ENCODE measurements around the gene NCS1.

DNA sequence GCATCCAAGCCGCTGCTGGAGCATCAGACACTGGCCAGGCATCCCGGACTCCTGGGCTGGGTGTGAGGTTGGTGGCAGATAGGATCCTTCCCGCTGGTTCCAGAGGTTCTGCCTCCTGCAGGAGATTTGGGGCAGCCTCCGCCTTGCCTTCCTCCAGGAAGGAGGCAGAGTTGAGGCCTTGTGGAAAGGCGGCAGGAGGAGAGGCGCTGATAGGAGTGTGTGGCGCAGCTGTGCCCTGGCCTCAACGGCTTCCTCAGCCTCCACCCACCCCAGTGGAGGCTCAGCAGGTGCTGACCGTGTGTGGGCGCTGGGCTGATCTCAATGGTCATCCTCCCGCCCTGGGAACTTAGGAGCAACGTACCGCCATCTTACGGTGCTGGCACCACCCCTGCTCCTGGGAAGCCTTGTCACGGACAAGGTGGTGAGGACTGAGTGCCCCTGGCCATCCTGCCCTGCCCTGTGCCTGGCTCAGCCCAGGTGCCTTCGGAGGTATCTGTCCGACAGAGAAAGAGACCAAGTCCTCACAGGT is 10.2 kb downstream of the NCS1 start:
- TF ChIP-seq, protein P1, sequence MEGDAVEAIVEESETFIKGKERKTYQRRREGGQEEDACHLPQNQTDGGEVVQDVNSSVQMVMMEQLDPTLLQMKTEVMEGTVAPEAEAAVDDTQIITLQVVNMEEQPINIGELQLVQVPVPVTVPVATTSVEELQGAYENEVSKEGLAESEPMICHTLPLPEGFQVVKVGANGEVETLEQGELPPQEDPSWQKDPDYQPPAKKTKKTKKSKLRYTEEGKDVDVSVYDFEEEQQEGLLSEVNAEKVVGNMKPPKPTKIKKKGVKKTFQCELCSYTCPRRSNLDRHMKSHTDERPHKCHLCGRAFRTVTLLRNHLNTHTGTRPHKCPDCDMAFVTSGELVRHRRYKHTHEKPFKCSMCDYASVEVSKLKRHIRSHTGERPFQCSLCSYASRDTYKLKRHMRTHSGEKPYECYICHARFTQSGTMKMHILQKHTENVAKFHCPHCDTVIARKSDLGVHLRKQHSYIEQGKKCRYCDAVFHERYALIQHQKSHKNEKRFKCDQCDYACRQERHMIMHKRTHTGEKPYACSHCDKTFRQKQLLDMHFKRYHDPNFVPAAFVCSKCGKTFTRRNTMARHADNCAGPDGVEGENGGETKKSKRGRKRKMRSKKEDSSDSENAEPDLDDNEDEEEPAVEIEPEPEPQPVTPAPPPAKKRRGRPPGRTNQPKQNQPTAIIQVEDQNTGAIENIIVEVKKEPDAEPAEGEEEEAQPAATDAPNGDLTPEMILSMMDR (IDR thresholded peaks at IDR 0.05): no peak
- TF ChIP-seq POLR2AphosphoS5 (IDR thresholded peaks at IDR 0.05) (no peak), POLR2A (IDR thresholded peaks at IDR 0.05) (no peak)
